Measurements from ENCODE around the gene PSMC6. TPM values are rescaled to one million over a fixed set of nuclear protein-coding genes. Genes with fewer than 3 reads are reported as not detected.

Gene PSMC6
- 100 to 1,000 TPM; 109 to 110 TPM for total RNA-seq

- CTCF ChIA-PET: interaction anchor here (0.6 to 1.2 kb wide), 2 partner anchors 10 to 462 kb away, joined by 3 to 5 read pairs; no protein-coding TSS in a partner anchor
- Mint-ChIP-seq H3K9me3 (no peaks in the 10 kb centered on the region), H3K36me3 (peaks cover 36% of the 10 kb centered on the region)
These were observed at the start of gene PSMC6 for GRCh38 chr14:52706724-52707706. TSS of gene PSMC6 (plus strand) at chr14:52707200. CDS start at chr14:52707220, 20 bp downstream.

GRCh38 chr14:52660325-52660724 lies 46.7 kb upstream of the PSMC6 start:
- Mint-ChIP-seq H3K36me3 (peaks cover 21% of the 10 kb centered on the region), H3K9me3 (no peaks in the 10 kb centered on the region), H3K4me3 (no peak overlapping the region), H3K27ac (no peak overlapping the region), H3K27me3 (no peaks in the 10 kb centered on the region), H3K4me1 (ENCODE audit: low read depth) (peaks cover 7% of the 10 kb centered on the region)
- ChIA-PET POLR2A (interaction anchor here (0.7 kb wide), 1 partner anchor 130 kb away, joined by 3 read pairs; no protein-coding TSS in a partner anchor), CTCF (interaction anchor here (1.8 kb wide), 1 partner anchor 14 kb away, joined by 5 read pairs; no protein-coding TSS in a partner anchor)
- no peak for DNase-seq
- intact Hi-C loops (cut with micrococcal nuclease): no loop called here

More at GRCh38 chr14:52706724-52707706, at the start of gene PSMC6:
- Mint-ChIP-seq H3K27ac (peak within 1 kb of the TSS; percentile 95), H3K4me3 (peak within 1 kb of the TSS; percentile 98), H3K4me1 (ENCODE audit: low read depth) (peaks cover 41% of the 10 kb centered on the region), H3K27me3 (no peaks in the 10 kb centered on the region)
- POLR2A ChIA-PET: interaction anchor here (0.9 to 2.4 kb wide), 3 partner anchors 10 to 22 kb away, joined by 4 to 11 read pairs (median 5); partner anchors contain the start of gene ERO1A
- intact Hi-C loops (cut with micrococcal nuclease): loop anchor here (1.0 to 10.0 kb wide), 7 partner anchors 13 to 392 kb away; partner anchors contain the start of genes GNPNAT1, GPR137C, PTGER2 and STYX
- peak; percentile 97 for DNase-seq

- no peak for DNase-seq
- intact Hi-C loops (cut with micrococcal nuclease): no loop called here
- Mint-ChIP-seq H3K9me3 (no peaks in the 10 kb centered on the region), H3K27me3 (no peaks in the 10 kb centered on the region), H3K4me1 (ENCODE audit: low read depth) (peaks cover 7% of the 10 kb centered on the region), H3K36me3 (peaks cover 22% of the 10 kb centered on the region), H3K27ac (no peak overlapping the region), H3K4me3 (no peak overlapping the region)
- ChIA-PET POLR2A (interaction anchor here (0.7 kb wide), 1 partner anchor 129 kb away, joined by 3 read pairs; no protein-coding TSS in a partner anchor), CTCF (interaction anchor here (1.8 kb wide), 1 partner anchor 13 kb away, joined by 5 read pairs; no protein-coding TSS in a partner anchor)
These were observed 46.2 kb upstream of the PSMC6 start for GRCh38 chr14:52660832-52661231.

GRCh38 chr14:52661314-52661713 lies 45.7 kb upstream of the PSMC6 start:
- H3K27ac Mint-ChIP-seq: no peak overlapping the region
- ChIA-PET POLR2A (no interaction called here), CTCF (interaction anchor here (1.8 kb wide), 1 partner anchor 13 kb away, joined by 5 read pairs; no protein-coding TSS in a partner anchor)

GRCh38 chr14:52663850-52664249 lies 43.1 kb upstream of the PSMC6 start:
- CTCF ChIA-PET: no interaction called here
- H3K36me3 Mint-ChIP-seq: peaks cover 15% of the 10 kb centered on the region
- POLR2A ChIA-PET: no interaction called here

More at GRCh38 chr14:52661314-52661713, 45.7 kb upstream of the PSMC6 start:
- Mint-ChIP-seq H3K9me3 (no peaks in the 10 kb centered on the region), H3K27me3 (no peaks in the 10 kb centered on the region), H3K4me3 (no peak overlapping the region), H3K4me1 (ENCODE audit: low read depth) (peaks cover 7% of the 10 kb centered on the region), H3K36me3 (peaks cover 22% of the 10 kb centered on the region)
- no peak for DNase-seq
- intact Hi-C loops (cut with micrococcal nuclease): no loop called here

GRCh38 chr14:52678591-52678990 lies 28.4 kb upstream of the PSMC6 start:
- intact Hi-C loops (cut with micrococcal nuclease): no loop called here
- Mint-ChIP-seq H3K27me3 (no peaks in the 10 kb centered on the region), H3K4me1 (ENCODE audit: low read depth) (peaks cover 5% of the 10 kb centered on the region), H3K36me3 (peaks cover 25% of the 10 kb centered on the region), H3K4me3 (no peak overlapping the region), H3K9me3 (no peaks in the 10 kb centered on the region), H3K27ac (no peak overlapping the region)
- POLR2A ChIA-PET: no interaction called here
- no peak for DNase-seq
- CTCF ChIA-PET: interaction anchor here (0.6 to 1.4 kb wide), 2 partner anchors 20 to 125 kb away, joined by 3 read pairs; no protein-coding TSS in a partner anchor

More at GRCh38 chr14:52663850-52664249, 43.1 kb upstream of the PSMC6 start:
- Mint-ChIP-seq H3K27me3 (no peaks in the 10 kb centered on the region), H3K9me3 (no peaks in the 10 kb centered on the region), H3K4me1 (ENCODE audit: low read depth) (peaks cover 7% of the 10 kb centered on the region), H3K27ac (no peak overlapping the region), H3K4me3 (no peak overlapping the region)
- DNase-seq: no peak
- intact Hi-C loops (cut with micrococcal nuclease): no loop called here

- no peaks in the 10 kb centered on the region for H3K9me3 Mint-ChIP-seq
- intact Hi-C loops (cut with micrococcal nuclease): no loop called here
- ChIA-PET POLR2A (interaction anchor here (0.9 to 1.3 kb wide), 3 partner anchors 12 to 44 kb away, joined by 3 to 6 read pairs (median 3); partner anchors contain the start of gene ERO1A), CTCF (interaction anchor here (1.0 kb wide), 1 partner anchor 15 kb away, joined by 3 read pairs; no protein-coding TSS in a partner anchor)
- peaks cover 4% of the 10 kb centered on the region for H3K36me3 Mint-ChIP-seq
- no peaks in the 10 kb centered on the region for H3K27me3 Mint-ChIP-seq
- no peak for DNase-seq
- peaks cover 50% of the 10 kb centered on the region for H3K4me1 Mint-ChIP-seq (ENCODE audit: low read depth)
- H3K27ac Mint-ChIP-seq: peak overlapping the region; percentile 38
- H3K4me3 Mint-ChIP-seq: no peak overlapping the region
These were observed 22.9 kb upstream of the PSMC6 start for GRCh38 chr14:52683985-52684520.

GRCh38 chr14:52686176-52686575 lies 20.8 kb upstream of the PSMC6 start:
- Mint-ChIP-seq H3K36me3 (peaks cover 4% of the 10 kb centered on the region), H3K9me3 (no peaks in the 10 kb centered on the region), H3K4me3 (no peak overlapping the region), H3K27me3 (no peaks in the 10 kb centered on the region), H3K27ac (no peak overlapping the region), H3K4me1 (ENCODE audit: low read depth) (peaks cover 65% of the 10 kb centered on the region)
- intact Hi-C loops (cut with micrococcal nuclease): loop anchor here (5.0 kb wide), 1 partner anchor 34 kb away; no protein-coding TSS in a partner anchor
- no peak for DNase-seq
- CTCF ChIA-PET: no interaction called here
- POLR2A ChIA-PET: no interaction called here

- Mint-ChIP-seq H3K27me3 (no peaks in the 10 kb centered on the region), H3K4me3 (no peak overlapping the region), H3K36me3 (peaks cover 23% of the 10 kb centered on the region), H3K4me1 (ENCODE audit: low read depth) (peaks cover 69% of the 10 kb centered on the region), H3K9me3 (no peaks in the 10 kb centered on the region), H3K27ac (no peak overlapping the region)
- POLR2A ChIA-PET: no interaction called here
- intact Hi-C loops (cut with micrococcal nuclease): loop anchor here (10.0 kb wide), 1 partner anchor 1036 kb away; the partner anchor contains the start of gene FRMD6
- no peak for DNase-seq
- CTCF ChIA-PET: no interaction called here
These were observed 15.8 kb upstream of the PSMC6 start for GRCh38 chr14:52690983-52691760.

- Mint-ChIP-seq H3K9me3 (no peaks in the 10 kb centered on the region), H3K27ac (no peak overlapping the region), H3K27me3 (no peaks in the 10 kb centered on the region), H3K4me1 (ENCODE audit: low read depth) (peaks cover 59% of the 10 kb centered on the region), H3K4me3 (peak overlapping the region; percentile 33), H3K36me3 (peaks cover 23% of the 10 kb centered on the region)
- POLR2A ChIA-PET: no interaction called here
- CTCF ChIA-PET: no interaction called here
- DNase-seq: peak; percentile 32
- intact Hi-C loops (cut with micrococcal nuclease): loop anchor here (10.0 kb wide), 1 partner anchor 1038 kb away; the partner anchor contains the start of gene FRMD6
These were observed 14.6 kb upstream of the PSMC6 start for GRCh38 chr14:52692248-52692962.

- peaks cover 23% of the 10 kb centered on the region for H3K36me3 Mint-ChIP-seq
- DNase-seq: no peak
- no peak overlapping the region for H3K27ac Mint-ChIP-seq
- peaks cover 54% of the 10 kb centered on the region for H3K4me1 Mint-ChIP-seq (ENCODE audit: low read depth)
- no peak overlapping the region for H3K4me3 Mint-ChIP-seq
- ChIA-PET CTCF (no interaction called here), POLR2A (no interaction called here)
- H3K9me3 Mint-ChIP-seq: no peaks in the 10 kb centered on the region
- H3K27me3 Mint-ChIP-seq: no peaks in the 10 kb centered on the region
- intact Hi-C loops (cut with micrococcal nuclease): loop anchor here (10.0 kb wide), 1 partner anchor 1038 kb away; the partner anchor contains the start of gene FRMD6
These were observed 14.0 kb upstream of the PSMC6 start for GRCh38 chr14:52693036-52693435.
